ENCODE measurements around the gene ZNF302.
A peak's percentile ranks its signal among the peaks of the same experiment; 100 is the strongest.
"Not testable (repeated sequence)": the region's sequence is repeated elsewhere in the genome, so short reads cannot be mapped to it uniquely, and the experiment has no call there.

Gene ZNF302

GRCh38 chr19:34677386-34678084 is at the start of gene ZNF302:
ZNF302 (plus strand) TSS chr19:34677678; CDS start chr19:34678805, 1,127 bp downstream.
- DNase-seq (ENCODE audit: low read depth), result peak; percentile 83

GRCh38 chr19:34633802-34634201 is 43.7 kb upstream of the ZNF302 start:
- DNase-seq (ENCODE audit: low read depth), result no peak

- DNase-seq (ENCODE audit: low read depth), result peak; percentile 13
Measured at GRCh38 chr19:34639491-34640085, 37.9 kb upstream of the ZNF302 start.

GRCh38 chr19:34642241-34642640 is 35.2 kb upstream of the ZNF302 start:
- no peak for DNase-seq (ENCODE audit: low read depth)

GRCh38 chr19:34644991-34645461 is 32.5 kb upstream of the ZNF302 start:
- no peak for DNase-seq (ENCODE audit: low read depth)

GRCh38 chr19:34645551-34645950 is 31.9 kb upstream of the ZNF302 start:
- no peak for DNase-seq (ENCODE audit: low read depth)

- DNase-seq (ENCODE audit: low read depth), result no peak
Measured at GRCh38 chr19:34649886-34650543, 27.5 kb upstream of the ZNF302 start.

DNA sequence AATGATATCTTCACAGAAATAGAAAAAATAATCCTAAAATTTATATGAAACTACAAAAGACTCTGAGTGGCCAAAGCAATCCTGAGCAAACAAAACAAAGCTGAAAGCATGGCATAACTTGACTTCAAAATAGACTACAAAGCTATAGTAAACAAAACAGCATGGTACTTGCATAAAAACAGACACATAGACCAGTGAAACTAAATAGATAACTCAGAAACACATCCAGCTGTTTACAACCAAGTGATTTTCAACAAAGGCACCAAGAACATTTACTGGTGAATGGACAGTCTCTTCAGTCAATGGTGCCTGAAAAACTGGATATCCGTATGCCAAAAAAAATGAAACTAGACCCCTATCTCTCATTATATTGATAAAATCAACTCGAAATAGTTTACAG is 25.7 kb upstream of the ZNF302 start:
- no peak for DNase-seq (ENCODE audit: low read depth)

GRCh38 chr19:34654796-34655195 is 22.7 kb upstream of the ZNF302 start:
- DNase-seq (ENCODE audit: low read depth), result no peak

DNA sequence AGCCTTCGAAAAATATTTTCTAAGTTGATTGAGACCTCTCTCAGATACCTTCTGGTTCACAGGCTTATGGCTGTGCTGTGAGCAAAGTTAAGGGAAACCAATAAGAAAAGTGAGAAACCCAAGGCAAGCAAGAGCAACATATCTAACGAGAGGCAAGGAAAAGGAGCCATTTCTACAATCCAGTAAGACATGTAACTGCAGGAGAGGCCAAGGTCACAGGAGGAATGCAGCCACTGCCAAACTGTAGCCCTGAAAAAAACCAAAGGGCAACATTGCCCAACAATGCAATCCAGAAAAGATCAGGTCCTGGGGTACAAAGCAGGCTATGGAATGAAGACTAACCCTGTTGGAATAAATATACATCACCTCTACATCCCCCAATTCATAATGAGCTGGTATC is 21.8 kb upstream of the ZNF302 start:
- no peak for DNase-seq (ENCODE audit: low read depth)

- DNase-seq (ENCODE audit: low read depth), result no peak
Measured at GRCh38 chr19:34661357-34661756, 16.1 kb upstream of the ZNF302 start.

DNA sequence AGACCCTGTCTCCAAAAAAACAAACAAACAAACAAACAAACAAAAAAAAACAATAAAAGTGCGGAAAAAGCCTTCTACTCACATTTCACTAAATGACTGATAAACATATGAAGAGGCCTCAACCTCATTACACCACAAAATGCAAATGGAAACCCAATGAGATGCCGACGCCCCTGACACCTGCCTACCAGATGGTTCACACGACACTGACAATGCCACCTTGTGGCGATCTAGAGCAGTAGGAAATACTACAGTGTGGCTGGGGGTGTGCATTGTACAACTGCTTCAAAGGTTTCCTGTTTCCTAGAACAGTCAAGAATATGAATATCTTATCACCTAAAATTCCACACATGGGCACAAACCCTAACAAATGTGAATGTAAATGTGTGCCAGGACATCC is 14.6 kb upstream of the ZNF302 start:
- no peak for DNase-seq (ENCODE audit: low read depth)

- DNase-seq (ENCODE audit: low read depth), result no peak
Measured at GRCh38 chr19:34664168-34664567, 13.3 kb upstream of the ZNF302 start.

- no peak for DNase-seq (ENCODE audit: low read depth)
Measured at GRCh38 chr19:34664870-34665269, 12.6 kb upstream of the ZNF302 start.

DNA sequence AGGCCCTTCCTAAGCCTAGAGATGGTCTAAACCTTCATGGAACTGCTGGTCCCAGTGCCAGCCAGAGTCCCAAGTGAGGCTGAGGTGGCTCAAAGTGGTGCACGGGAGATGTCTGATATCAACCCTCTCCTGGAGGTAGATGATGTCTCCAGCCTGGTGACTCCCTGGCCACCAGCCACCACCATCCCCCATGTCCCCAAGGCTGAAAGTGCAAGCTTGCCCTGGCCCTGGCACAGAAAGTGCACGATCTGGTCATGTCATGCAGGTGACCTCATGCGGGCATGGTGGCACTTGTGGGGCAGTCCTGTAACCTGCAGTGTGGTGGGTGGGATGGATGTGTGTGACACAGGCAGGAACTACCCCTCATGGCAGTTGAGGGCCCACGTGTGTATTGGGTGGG is 12.2 kb upstream of the ZNF302 start:
- not testable (repeated sequence) for DNase-seq (ENCODE audit: low read depth)

DNA sequence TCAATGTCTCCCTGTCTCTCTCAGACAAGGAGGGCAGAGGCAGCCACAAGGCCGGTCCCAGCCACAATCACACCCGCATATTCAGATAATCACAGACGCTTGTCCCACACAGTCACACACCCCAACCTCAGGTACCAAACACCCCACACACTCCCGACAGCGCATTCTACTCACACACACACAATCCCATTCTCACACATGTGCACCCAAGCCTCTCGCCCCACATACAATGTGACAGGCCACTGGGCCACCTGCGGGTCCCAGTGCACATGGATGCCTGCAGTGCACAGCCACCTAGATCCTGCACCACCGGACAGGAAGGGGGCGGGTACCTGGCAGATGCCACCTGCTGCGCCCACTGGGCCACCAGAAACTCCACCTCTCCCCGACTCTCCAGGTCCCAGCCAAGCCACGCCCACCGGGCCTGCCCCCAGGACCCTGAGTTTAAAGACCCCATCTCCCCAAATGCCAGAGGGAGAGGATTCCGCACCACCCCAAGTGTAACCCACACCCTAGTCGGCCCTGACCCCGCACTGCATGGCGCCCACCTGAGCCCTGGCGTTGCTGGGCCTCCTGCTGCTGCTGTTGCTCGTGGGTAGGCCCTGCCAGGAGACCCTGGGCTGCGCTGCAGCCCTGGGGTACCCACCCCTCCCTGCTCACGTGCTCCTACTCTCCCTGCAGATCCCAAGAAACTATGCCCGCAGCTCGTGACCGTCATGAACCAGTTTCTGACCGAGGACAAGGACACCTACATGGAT is 11.1 kb upstream of the ZNF302 start:
- DNase-seq (ENCODE audit: low read depth), result no peak

GRCh38 chr19:34666958-34667265 is 10.6 kb upstream of the ZNF302 start:
- DNase-seq (ENCODE audit: low read depth), result no peak

GRCh38 chr19:34667349-34668076 is 10.0 kb upstream of the ZNF302 start:
- DNase-seq (ENCODE audit: low read depth), result no peak

DNA sequence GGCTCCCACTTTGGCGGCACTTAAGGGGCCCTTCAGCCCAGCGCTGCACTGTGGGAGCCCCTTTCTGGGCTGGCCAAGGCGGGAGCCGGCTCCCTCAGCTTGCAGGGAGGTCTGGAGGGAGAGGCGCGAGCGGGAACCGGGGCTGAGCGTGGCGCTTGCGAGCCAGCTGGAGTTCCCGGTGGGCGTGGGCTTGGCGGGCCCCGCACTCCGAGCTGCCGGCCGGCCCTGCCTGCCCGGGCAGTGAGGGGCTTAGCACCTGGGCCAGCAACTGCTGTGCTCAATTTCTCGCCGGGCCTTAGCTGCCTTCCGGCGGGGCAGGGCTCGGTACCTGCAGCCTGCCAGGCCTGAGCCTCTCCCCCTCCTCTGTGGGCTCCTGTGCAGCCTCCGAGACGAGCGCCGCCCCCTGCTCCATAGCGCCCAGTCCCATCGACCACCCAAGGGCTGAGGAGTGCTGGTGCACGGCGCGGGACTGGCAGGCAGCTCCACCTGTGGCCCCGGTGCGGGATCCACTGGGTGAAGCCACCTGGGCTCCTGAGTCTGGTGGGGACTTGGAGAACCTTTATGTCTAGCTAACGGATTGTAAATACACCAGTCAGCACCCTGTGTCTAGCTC is 9.3 kb upstream of the ZNF302 start:
- DNase-seq (ENCODE audit: low read depth), result not testable (repeated sequence)

- not testable (repeated sequence) for DNase-seq (ENCODE audit: low read depth)
Measured at GRCh38 chr19:34668690-34669089, 8.8 kb upstream of the ZNF302 start.

GRCh38 chr19:34669305-34669704 is 8.2 kb upstream of the ZNF302 start:
- DNase-seq (ENCODE audit: low read depth), result no peak

- DNase-seq (ENCODE audit: low read depth), result no peak
Measured at GRCh38 chr19:34671972-34672371, 5.5 kb upstream of the ZNF302 start.
